Upper lobe of right lung (tissue), 1 donor: Measurements from ENCODE around the gene MYH9. TPM values are rescaled to one million over a fixed set of nuclear protein-coding genes. Genes with fewer than 3 reads are reported as not detected.

Experiments
- ATAC-seq: fragments of 200-7000 bp; cut with Tn5 transposase; one replicate; pipeline ENCODE4 v1.9.1; 2020; ENCODE audit warnings: mild to moderate bottlenecking, moderate library complexity
- DNase-seq: peaks from one replicate; pipeline ENCODE4 v3.0.0-alpha.2; 2020
- H3K27ac ChIP-seq: fragments of 200-600 bp; one replicate; pipeline ENCODE4 v1.8.0; 2022
- H3K27me3 ChIP-seq: fragments of 200-600 bp; one replicate; pipeline ENCODE4 v1.8.0; 2022; ENCODE audit warnings: mild to moderate bottlenecking
- H3K36me3 ChIP-seq: fragments of 200-600 bp; one replicate; pipeline ENCODE4 v1.8.0; 2022
- H3K4me1 ChIP-seq: fragments of 200-600 bp; one replicate; pipeline ENCODE4 v1.8.0; 2022
- H3K4me3 ChIP-seq: fragments of 200-600 bp; one replicate; pipeline ENCODE4 v1.8.0; 2022; ENCODE audit warnings: mild to moderate bottlenecking
- H3K9me3 ChIP-seq: fragments of 200-600 bp; one replicate; pipeline ENCODE4 v1.8.0; 2022
- CTCF ChIP-seq: fragments of 200-600 bp; IDR thresholded peaks from one replicate; pipeline ENCODE4 v1.8.0; 2022; ENCODE audit warnings: antibody characterized with exemption
- intact Hi-C: fragments of 100-400 bp; cut with DNase I; formaldehyde crosslinking; loops from one replicate; pipeline ENCODE4 v1.11.0; 2022
- total RNA-seq: library from RNA; stranded (reverse); fragmentation: NEBNext Ultra II Directional; extraction: Animal tissue kit (Norgen Biotek cat#: 25700); gene quantifications from one replicate; pipeline ENCODE4 v1.2.1, GENCODE V29; 2021
- donor health status: DM: no; HTN: yes; CAD: no; lungs with severe emphysema.

MYH9 gene
- total RNA-seq, 1 donor from 2014 or later, result 842 TPM

GRCh38 chr22:36378869-36379217 lies 8.9 kb downstream of the MYH9 start:
- H3K9me3 ChIP-seq, result no peaks in the 10 kb centered on the region
- peaks cover 34% of the 10 kb centered on the region for H3K36me3 ChIP-seq
- peaks cover 98% of the 10 kb centered on the region for H3K4me1 ChIP-seq
- DNase-seq, result no peak
- intact Hi-C loops, result no loop called here
- TF ChIP-seq CTCF, result no peak
- peak overlapping the region; percentile 71 for H3K27ac ChIP-seq
- no peaks in the 10 kb centered on the region for H3K27me3 ChIP-seq
- ATAC-seq, result no peak
- H3K4me3 ChIP-seq, result no peak overlapping the region

- H3K4me1 ChIP-seq, result peaks cover 98% of the 10 kb centered on the region
- H3K36me3 ChIP-seq, result peaks cover 32% of the 10 kb centered on the region
- H3K27ac ChIP-seq, result peak overlapping the region; percentile 71
- no peak for DNase-seq
- peak overlapping the region; percentile 10 for H3K4me3 ChIP-seq
- no peak for ATAC-seq
- no peaks in the 10 kb centered on the region for H3K9me3 ChIP-seq
- intact Hi-C loops, result no loop called here
- TF ChIP-seq CTCF, result no peak
- no peaks in the 10 kb centered on the region for H3K27me3 ChIP-seq
Observed at GRCh38 chr22:36378080-36378868, 9.5 kb downstream of the MYH9 start.

GRCh38 chr22:36377022-36377631 lies 10.6 kb downstream of the MYH9 start:
- DNase-seq (no peak), ATAC-seq (peak; percentile 25)
- no peak for TF ChIP-seq CTCF
- H3K9me3 ChIP-seq, result no peaks in the 10 kb centered on the region
- peaks cover 98% of the 10 kb centered on the region for H3K4me1 ChIP-seq
- peak overlapping the region; percentile 71 for H3K27ac ChIP-seq
- H3K4me3 ChIP-seq, result peak overlapping the region; percentile 10
- H3K27me3 ChIP-seq, result no peaks in the 10 kb centered on the region
- intact Hi-C loops, result no loop called here
- H3K36me3 ChIP-seq, result peaks cover 32% of the 10 kb centered on the region

GRCh38 chr22:36376265-36376664 lies 11.5 kb downstream of the MYH9 start:
- intact Hi-C loops, result no loop called here
- DNase-seq, result no peak
- no peak for ATAC-seq
- Histone ChIP-seq H3K4me1 (peaks cover 98% of the 10 kb centered on the region), H3K27me3 (no peaks in the 10 kb centered on the region), H3K36me3 (peaks cover 27% of the 10 kb centered on the region), H3K27ac (peak overlapping the region; percentile 71), H3K9me3 (no peaks in the 10 kb centered on the region), H3K4me3 (no peak overlapping the region)
- no peak for TF ChIP-seq CTCF

GRCh38 chr22:36375071-36375980 lies 12.4 kb downstream of the MYH9 start:
- intact Hi-C loops, result no loop called here
- peak overlapping the region; percentile 1 for H3K4me3 ChIP-seq
- peak overlapping the region; percentile 56 for H3K27ac ChIP-seq
- no peaks in the 10 kb centered on the region for H3K9me3 ChIP-seq
- DNase-seq (peak; percentile 79), ATAC-seq (peak; percentile 64)
- peaks cover 98% of the 10 kb centered on the region for H3K4me1 ChIP-seq
- H3K36me3 ChIP-seq, result peaks cover 18% of the 10 kb centered on the region
- TF ChIP-seq CTCF, result no peak
- H3K27me3 ChIP-seq, result no peaks in the 10 kb centered on the region
